ENCODE measurements around the gene TMEM184B.
A peak's percentile ranks its signal among the peaks of the same experiment; 100 is the strongest.
"Not testable (repeated sequence)": the region's sequence is repeated elsewhere in the genome, so short reads cannot be mapped to it uniquely, and the experiment has no call there.

Gene TMEM184B

GRCh38 chr22:38246046-38246658 lies 26.7 kb downstream of the TMEM184B start:
- DNase-seq = no peak

GRCh38 chr22:38244106-38244505 lies 28.7 kb downstream of the TMEM184B start:
- DNase-seq = no peak

GRCh38 chr22:38243007-38243765 lies 29.6 kb downstream of the TMEM184B start:
- peak; percentile 81 for DNase-seq

DNA sequence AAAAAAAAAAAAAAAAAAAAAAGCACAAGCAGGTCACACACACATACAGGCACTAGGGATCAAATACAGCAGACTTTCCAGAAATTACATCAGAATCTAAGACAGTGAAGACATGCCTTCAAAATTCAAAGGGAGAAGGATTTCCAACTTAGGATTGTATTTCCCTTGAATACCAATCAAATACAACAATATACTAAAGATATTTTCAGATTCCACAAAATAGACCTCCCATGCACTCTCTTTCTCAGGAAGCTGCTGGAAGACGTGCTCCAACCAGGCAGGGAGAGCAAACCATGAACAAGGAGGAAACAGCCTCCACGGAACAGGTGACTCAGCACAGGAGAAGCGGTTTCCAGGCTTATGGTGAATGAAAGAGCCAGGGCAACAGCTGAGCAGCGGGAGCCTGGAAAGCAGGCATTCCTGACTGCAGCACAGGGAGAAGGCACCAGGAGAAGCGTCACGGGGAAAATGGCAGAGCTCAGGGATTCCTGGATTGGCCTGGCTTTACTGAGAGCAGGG lies 32.0 kb downstream of the TMEM184B start:
- no peak for DNase-seq

DNA sequence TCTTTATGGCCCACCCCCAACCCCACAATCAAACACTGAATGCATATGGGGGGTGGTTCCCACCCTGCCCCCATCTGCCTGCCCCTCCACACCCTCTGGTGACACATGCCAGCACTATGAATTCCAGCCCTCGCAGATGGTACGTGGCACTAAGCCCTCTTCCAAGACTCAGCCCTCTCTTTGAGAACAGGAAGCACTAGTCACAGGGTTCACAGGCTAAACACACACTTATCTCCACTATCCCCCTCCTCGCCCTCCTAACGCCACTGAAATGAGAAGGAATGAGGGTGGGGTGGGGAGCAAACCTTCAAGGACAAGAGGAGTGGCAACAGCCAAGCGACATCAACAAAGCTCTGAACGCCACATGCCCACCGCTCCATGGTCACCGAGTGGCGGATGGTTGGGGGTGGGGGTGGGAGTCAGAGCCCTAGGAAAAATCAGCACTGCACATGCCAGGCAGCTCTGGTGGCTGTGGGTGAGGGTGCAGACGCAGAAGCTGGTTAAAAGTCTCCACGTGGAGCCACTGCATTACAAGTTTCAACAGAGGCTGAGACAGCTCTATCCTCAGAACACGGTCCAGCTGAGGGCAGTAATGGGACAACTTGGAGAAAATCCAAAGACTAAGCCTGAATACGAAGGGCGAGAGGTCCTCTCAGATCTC lies 33.6 kb downstream of the TMEM184B start:
- no peak for DNase-seq

DNA sequence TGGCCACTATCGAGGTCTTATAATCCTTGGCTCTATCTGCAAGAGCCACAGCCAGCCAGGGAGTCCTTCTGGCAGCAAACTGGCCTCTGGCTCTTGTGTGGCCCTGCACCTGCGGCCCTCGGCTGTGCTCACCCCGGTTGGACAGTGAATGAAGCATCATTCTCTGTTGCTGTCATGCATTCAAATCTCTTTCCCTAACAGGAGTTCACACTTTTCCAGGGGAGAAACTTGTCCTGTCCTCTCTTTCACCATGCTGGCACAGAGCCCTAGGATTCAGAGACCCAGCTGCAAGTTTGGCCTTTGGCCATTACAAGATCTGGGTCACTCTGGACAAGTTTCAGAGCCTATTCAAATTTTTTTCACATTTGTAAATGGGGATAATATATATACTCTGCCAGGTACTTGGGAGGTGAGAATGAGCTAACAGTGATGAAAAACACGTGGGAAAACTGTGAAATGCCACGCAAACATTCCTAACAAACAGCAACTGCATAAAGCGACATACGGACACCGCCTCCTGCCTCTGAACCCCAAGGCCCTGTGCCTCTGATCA lies 34.2 kb downstream of the TMEM184B start:
- DNase-seq = no peak

DNA sequence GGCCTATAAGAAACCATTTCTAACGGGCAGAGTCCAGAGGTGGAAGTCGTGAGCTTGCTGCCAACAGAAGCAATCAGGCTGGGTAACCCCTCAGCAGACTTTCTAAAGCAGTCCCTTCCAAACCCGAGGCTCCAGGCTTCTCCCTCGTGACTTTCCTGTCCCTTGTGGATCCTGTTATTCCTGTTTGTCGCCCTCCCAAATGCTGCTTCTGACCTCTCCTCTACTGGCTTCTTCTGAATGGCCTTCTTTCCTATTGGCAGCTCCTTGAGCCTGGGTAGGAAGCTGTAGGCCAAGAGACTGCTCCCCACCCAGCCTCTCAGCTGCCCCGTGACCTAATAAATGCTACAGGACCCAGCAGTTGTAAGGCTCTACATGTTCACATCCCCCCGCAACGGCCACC lies 36.0 kb downstream of the TMEM184B start:
- DNase-seq = no peak

DNA sequence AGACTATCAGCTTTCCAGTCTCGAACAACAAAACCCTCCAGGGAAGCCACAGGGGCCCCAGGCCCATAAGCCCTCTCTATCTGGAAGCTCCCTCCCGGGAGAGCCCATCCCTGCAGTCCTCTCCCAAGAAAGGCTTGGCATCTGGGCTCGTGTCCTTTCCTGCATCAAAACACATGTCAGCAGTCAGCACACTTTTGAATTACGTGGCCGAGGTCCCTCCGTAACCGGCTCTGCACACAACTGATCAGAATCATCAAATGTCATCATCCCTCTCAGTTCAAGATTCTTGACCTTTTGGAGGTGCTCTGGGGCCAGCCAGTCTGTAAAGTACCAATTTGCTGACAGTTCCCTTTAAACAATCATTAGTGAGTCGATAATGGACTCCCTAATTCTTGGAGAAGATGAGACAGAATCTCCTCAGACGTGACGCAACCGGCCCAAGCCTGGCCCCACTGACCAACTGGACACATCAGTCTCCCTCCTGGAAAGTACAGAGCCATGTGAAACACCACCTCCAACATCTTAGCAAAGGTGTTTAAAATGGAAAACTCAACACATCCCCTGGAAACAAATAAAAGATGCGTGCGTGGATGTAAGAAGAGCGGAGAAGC lies 37.5 kb downstream of the TMEM184B start:
- no peak for DNase-seq

DNA sequence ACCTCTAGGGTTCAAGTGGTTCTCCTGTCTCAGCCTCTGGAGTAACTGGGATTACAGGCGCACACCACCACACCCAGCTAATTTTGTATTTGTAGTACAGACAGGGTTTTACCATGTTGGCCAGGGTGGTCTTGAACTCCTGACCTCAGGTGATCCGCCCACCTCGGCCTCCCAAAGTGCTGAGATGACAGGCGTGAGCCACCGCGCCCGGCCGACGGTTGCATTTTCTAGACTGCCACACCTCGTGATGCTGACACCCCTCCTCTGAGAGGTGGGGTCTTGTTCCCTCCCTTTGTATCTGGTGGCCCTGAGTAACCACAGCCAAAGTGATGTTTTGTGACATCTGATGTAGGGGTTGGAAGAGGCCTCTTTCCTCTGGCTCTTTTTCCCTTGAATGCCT lies 39.0 kb downstream of the TMEM184B start:
- DNase-seq = not testable (repeated sequence)

DNA sequence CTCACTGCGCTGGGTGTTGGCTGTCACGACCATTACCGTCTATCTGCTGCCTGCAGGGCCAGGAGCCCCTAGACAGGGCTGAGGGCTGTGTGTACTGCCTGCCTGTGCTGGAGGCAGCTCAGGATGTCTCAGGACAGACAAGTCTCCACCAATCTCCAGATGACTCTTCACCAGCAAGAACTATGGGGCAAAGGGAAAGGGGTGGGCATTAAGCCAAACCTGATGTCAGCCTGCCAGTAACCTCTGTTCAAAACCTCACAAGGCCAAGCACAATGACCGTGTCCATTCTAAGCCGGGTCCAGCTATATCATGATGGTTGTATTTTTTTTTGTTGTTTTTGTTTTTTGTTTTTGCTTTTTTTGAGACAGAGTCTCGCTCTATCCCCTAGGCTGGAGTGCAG lies 39.4 kb downstream of the TMEM184B start:
- DNase-seq = no peak

- no peak for DNase-seq
Observed at GRCh38 chr22:38232196-38232595, 40.6 kb downstream of the TMEM184B start.

DNA sequence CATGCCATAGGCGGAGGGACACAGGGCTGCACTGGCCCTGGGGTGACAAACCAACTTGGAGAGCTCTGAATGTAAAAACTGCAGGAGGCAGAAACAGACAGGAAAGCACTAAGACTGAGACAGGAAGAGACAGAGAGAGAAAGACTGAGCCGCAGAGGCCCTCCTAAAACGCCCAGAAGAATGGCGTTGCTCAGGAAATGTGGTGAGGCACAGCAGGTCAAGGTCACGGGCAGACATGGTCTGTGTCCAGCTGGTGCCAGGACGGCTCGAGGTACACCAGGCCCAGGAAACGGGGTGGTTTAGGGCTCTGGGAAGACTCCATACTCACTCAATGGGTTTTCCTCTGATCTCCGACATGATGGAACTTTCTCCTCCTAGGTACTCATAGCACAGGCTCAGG lies 41.9 kb downstream of the TMEM184B start:
- DNase-seq = no peak

DNA sequence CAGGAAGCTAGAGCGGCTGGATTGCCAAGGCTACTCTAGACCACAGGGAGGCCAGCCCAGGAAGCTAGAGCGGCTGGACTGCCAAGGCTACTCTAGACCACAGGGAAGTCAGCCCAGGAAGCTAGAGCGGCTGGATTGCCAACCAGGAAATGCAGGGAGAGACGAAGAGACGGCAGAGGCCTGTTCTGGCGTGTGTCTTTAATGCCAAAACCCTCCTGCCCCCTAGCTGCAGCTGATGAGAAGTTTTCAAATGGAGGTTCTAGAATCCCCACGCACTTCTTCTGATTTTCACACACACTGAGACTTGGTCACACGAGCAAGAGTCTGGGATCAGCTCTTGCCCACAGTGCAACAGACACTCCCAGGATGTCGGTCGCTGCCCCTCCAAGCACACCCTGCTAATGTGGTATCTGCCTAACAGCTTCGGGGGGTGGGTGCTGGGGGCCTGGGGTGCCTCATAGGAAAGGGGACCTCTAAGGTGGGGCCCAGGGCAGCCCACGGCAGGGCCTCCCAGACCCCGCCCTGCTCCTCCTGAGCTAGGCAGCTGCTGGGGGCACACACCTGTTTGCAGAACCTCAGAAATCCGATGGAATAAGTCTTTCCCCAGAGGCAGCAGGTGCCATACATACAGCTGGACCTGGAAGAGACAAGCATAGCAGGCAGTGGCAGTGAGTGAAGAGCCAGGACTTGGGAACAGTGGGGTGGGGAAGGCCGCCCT lies 42.5 kb downstream of the TMEM184B start:
- no peak for DNase-seq

DNA sequence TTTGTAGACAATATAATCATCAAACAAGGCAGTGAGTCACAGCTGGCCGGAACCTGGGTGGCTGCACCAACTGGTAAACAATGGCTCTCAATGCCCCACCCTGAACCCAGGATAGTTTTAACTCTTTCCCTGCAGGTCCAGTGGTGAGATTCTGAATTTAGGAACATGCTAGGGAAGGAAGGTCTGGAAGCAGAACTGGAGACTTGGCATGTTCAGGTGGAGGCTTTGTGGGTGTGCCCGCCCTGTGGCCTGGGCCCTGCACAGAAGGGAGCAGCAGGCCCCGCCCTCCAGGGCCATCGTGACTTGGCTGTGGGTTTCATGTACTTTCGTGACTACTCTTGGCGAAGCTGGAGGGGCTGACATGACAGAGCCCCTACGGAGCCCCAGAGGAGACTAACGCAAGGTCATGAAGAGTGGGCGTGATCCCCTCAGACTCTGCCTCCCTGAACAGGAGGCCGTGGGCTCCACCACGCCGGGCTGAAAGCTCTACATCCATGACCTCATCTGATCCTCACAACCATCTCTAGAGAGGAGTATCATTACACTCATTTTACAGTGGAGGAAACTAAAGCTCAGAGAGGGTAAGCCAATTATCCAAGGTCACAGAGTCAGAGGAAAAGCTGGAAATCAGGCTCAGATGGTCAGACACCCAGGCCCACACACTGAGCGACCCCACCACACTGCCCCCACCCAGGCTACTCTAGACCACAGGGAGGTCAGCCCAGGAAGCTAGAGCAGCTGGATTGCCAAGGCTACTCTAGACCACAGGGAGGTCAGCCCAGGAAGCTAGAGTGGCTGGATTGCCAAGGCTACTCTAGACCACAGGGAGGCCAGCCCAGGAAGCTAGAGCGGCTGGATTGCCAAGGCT lies 43.7 kb downstream of the TMEM184B start:
- DNase-seq = no peak

DNA sequence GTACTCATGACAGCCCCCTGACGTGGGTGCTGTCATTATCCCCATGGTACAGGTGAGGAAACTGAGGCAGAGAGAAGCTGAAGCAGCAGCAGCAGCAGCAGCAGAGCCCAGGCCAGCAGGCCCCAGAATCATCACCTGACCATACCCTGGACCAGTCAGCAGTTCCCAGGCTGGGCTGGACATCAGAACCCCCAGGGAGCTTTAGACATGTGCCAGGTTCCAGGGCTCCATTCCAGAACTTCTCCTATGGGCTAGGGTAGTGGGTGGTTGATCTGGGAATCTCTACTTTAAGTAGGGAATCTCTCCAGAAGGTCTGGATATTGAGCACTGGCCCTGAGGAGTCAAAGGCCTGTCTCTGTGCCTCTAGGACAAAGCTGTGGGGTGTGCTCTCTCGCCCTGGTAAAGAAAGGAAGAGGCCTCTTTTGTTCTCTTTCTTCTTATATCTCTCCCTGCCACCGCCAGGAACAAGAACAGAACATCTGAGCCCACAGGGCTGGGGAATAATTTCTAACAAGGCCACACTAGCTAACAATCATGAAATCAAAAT lies 44.4 kb downstream of the TMEM184B start:
- DNase-seq = no peak

DNA sequence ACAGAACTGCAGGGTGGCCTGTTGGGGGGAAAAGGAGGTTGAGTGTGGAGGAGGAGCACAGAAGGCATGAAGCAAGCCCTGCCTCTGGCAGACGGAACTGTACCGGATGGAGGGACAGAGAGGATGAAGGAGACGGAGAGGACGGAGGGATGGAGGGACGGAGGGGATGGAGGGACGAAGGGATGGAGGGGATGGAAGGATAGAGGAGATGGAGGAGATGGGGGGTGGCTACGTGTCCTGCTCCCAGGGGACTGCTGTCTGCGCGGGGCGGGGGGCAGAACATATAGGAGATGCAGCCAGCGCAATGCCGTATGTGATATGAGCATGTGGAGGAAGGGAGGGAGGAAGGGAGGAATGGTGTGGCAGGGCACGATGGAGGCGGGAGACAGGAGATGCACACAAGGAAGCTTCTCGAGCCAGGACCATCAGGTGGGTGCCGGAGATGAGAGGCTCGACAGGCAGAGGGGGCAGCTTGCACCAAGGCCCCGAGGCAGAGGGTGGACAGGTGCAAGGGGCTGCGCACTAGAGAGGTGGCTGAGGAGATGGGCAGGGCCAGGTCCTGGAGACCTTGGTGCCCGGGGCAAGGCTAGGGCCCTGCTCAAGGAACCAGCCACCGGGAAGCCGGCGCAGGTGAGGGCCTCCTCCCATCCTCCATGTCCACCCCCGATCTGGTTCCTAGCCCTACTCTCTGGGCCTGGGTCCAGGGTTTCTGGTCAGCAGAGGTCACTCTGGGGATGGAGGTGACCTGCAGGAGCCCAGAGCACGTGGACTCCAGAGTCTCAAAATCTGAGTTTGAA lies 45.8 kb downstream of the TMEM184B start:
- DNase-seq = no peak

DNA sequence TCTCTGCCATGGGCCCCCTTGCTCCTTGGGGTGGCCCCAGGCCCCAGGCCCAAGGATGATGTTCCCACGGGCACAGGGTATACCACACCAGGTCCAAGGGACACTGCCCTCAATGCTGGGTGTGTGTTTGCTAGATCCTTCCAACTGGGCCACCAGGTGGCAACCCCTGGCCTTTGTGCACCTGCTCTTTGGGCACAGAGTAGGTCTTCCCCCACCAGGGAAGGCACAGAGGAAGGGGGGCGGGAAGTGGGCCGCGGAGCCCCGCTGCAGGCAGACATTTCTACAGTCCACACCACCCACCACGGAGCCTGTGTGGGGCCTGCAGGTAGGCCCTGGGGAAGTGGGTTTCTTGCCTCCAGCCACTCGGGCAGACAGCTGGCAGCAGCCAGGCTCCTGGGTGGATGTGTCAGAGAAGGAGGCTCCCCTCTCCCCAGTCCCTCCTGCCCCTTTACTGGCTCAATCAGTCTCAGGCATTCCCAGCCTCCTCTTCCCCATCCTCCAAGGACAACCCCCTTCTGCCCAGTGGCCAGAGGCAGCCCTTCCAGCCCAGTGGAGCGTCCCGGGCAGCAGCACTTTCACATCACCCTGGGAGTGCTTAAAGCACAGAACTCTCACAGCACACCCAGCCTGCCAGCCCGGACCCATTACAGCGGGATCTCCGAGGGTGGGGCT lies 49.4 kb downstream of the TMEM184B start:
- DNase-seq = no peak

GRCh38 chr22:38222797-38223119 lies 50.1 kb downstream of the TMEM184B start:
- no peak for DNase-seq

GRCh38 chr22:38221908-38222796 lies 50.7 kb downstream of the TMEM184B start:
- no peak for DNase-seq
